ENCODE measurements around the gene CCR8.
"Not testable (repeated sequence)": the region's sequence is repeated elsewhere in the genome, so short reads cannot be mapped to it uniquely, and the experiment has no call there.

Gene CCR8

GRCh38 chr3:39370450-39370849 lies 40.9 kb downstream of the CCR8 start:
- H3K27me3 ChIP-seq (ENCODE audit: control insufficient read depth, insufficient read depth, low read length, poor library complexity, severe bottlenecking); H3K9me3 ChIP-seq (ENCODE audit: control insufficient read depth, low read length); H3K27ac ChIP-seq (ENCODE audit: insufficient read depth, low read depth, low read length, poor library complexity, severe bottlenecking); H3K4me1 ChIP-seq (ENCODE audit: control insufficient read depth, insufficient read depth, low read length); H3K4me3 ChIP-seq (ENCODE audit: insufficient read depth, low read depth, low read length); H3K36me3 ChIP-seq (ENCODE audit: control insufficient read depth, insufficient read depth, low read length): not testable (repeated sequence)
- 93 to 97% methylated on average over 2 to 3 of the region's 4 CpGs for WGBS, 2 experiments

- H3K27ac ChIP-seq (ENCODE audit: insufficient read depth, low read depth, low read length, poor library complexity, severe bottlenecking) = no peak overlapping the region
- H3K27me3 ChIP-seq (ENCODE audit: control insufficient read depth, insufficient read depth, low read length, poor library complexity, severe bottlenecking) = no peaks in the 10 kb centered on the region
- no peaks in the 10 kb centered on the region for H3K4me1 ChIP-seq (ENCODE audit: control insufficient read depth, insufficient read depth, low read length)
- H3K9me3 ChIP-seq (ENCODE audit: control insufficient read depth, low read length) = no peaks in the 10 kb centered on the region
- H3K36me3 ChIP-seq (ENCODE audit: control insufficient read depth, insufficient read depth, low read length) = no peaks in the 10 kb centered on the region
- H3K4me3 ChIP-seq (ENCODE audit: insufficient read depth, low read depth, low read length) = no peak overlapping the region
These were observed 43.3 kb downstream of the CCR8 start for GRCh38 chr3:39372833-39373232.

- H3K27me3 ChIP-seq (ENCODE audit: control insufficient read depth, insufficient read depth, low read length, poor library complexity, severe bottlenecking) = no peaks in the 10 kb centered on the region
- no peaks in the 10 kb centered on the region for H3K36me3 ChIP-seq (ENCODE audit: control insufficient read depth, insufficient read depth, low read length)
- H3K4me3 ChIP-seq (ENCODE audit: insufficient read depth, low read depth, low read length) = no peak overlapping the region
- no peaks in the 10 kb centered on the region for H3K4me1 ChIP-seq (ENCODE audit: control insufficient read depth, insufficient read depth, low read length)
- no peaks in the 10 kb centered on the region for H3K9me3 ChIP-seq (ENCODE audit: control insufficient read depth, low read length)
- H3K27ac ChIP-seq (ENCODE audit: insufficient read depth, low read depth, low read length, poor library complexity, severe bottlenecking) = no peak overlapping the region
- WGBS, 2 experiments = 48 to 50% methylated on average over 5 of the region's 5 CpGs
These were observed 47.6 kb downstream of the CCR8 start for GRCh38 chr3:39376959-39377634.

GRCh38 chr3:39378088-39378487 lies 48.6 kb downstream of the CCR8 start:
- H3K36me3 ChIP-seq (ENCODE audit: control insufficient read depth, insufficient read depth, low read length) = no peaks in the 10 kb centered on the region
- H3K4me3 ChIP-seq (ENCODE audit: insufficient read depth, low read depth, low read length) = no peak overlapping the region
- no peak overlapping the region for H3K27ac ChIP-seq (ENCODE audit: insufficient read depth, low read depth, low read length, poor library complexity, severe bottlenecking)
- no peaks in the 10 kb centered on the region for H3K9me3 ChIP-seq (ENCODE audit: control insufficient read depth, low read length)
- H3K27me3 ChIP-seq (ENCODE audit: control insufficient read depth, insufficient read depth, low read length, poor library complexity, severe bottlenecking) = no peaks in the 10 kb centered on the region
- H3K4me1 ChIP-seq (ENCODE audit: control insufficient read depth, insufficient read depth, low read length) = no peaks in the 10 kb centered on the region
- WGBS, 2 experiments = 22 to 39% methylated on average over 4 of the region's 4 CpGs

- Histone ChIP-seq H3K27me3 (ENCODE audit: control insufficient read depth, insufficient read depth, low read length, poor library complexity, severe bottlenecking) (no peaks in the 10 kb centered on the region), H3K9me3 (ENCODE audit: control insufficient read depth, low read length) (no peaks in the 10 kb centered on the region), H3K36me3 (ENCODE audit: control insufficient read depth, insufficient read depth, low read length) (no peaks in the 10 kb centered on the region), H3K4me3 (ENCODE audit: insufficient read depth, low read depth, low read length) (no peak overlapping the region), H3K27ac (ENCODE audit: insufficient read depth, low read depth, low read length, poor library complexity, severe bottlenecking) (no peak overlapping the region), H3K4me1 (ENCODE audit: control insufficient read depth, insufficient read depth, low read length) (no peaks in the 10 kb centered on the region)
- 89 to 94% methylated on average over 10 of the region's 10 CpGs for WGBS, 2 experiments
These were observed 49.7 kb downstream of the CCR8 start for GRCh38 chr3:39378957-39379777.

- Histone ChIP-seq H3K27me3 (ENCODE audit: control insufficient read depth, insufficient read depth, low read length, poor library complexity, severe bottlenecking) (no peaks in the 10 kb centered on the region), H3K36me3 (ENCODE audit: control insufficient read depth, insufficient read depth, low read length) (no peaks in the 10 kb centered on the region), H3K27ac (ENCODE audit: insufficient read depth, low read depth, low read length, poor library complexity, severe bottlenecking) (no peak overlapping the region), H3K4me1 (ENCODE audit: control insufficient read depth, insufficient read depth, low read length) (no peaks in the 10 kb centered on the region), H3K4me3 (ENCODE audit: insufficient read depth, low read depth, low read length) (no peak overlapping the region), H3K9me3 (ENCODE audit: control insufficient read depth, low read length) (no peaks in the 10 kb centered on the region)
- WGBS, 2 experiments = 96% methylated on average over 5 of the region's 5 CpGs
These were observed 50.3 kb downstream of the CCR8 start for GRCh38 chr3:39379778-39380155.

- Histone ChIP-seq H3K36me3 (ENCODE audit: control insufficient read depth, insufficient read depth, low read length) (no peaks in the 10 kb centered on the region), H3K27me3 (ENCODE audit: control insufficient read depth, insufficient read depth, low read length, poor library complexity, severe bottlenecking) (no peaks in the 10 kb centered on the region), H3K27ac (ENCODE audit: insufficient read depth, low read depth, low read length, poor library complexity, severe bottlenecking) (no peak overlapping the region), H3K4me3 (ENCODE audit: insufficient read depth, low read depth, low read length) (no peak overlapping the region), H3K9me3 (ENCODE audit: control insufficient read depth, low read length) (no peaks in the 10 kb centered on the region), H3K4me1 (ENCODE audit: control insufficient read depth, insufficient read depth, low read length) (no peaks in the 10 kb centered on the region)
- WGBS, 2 experiments = 90 to 99% methylated on average over 1 to 3 of the region's 3 CpGs
These were observed 51.9 kb downstream of the CCR8 start for GRCh38 chr3:39381432-39381831.

Data from ectodermal cell (in vitro differentiated cells).